Common myeloid progenitor, CD34-positive (primary cell): ENCODE measurements around the gene CACNG8.
A peak's percentile ranks its signal among the peaks of the same experiment; 100 is the strongest.

Experiments
- CTCF ChIA-PET: fragments of 350-600 bp; sonication (Branson Sonifier 250); formaldehyde crosslinking; loops from one replicate; lab custom pipeline; 2021; ENCODE audit warnings: antibody characterized with exemption; lab: Charles Lee
- POLR2A ChIA-PET: fragments of 350-600 bp; sonication (Branson Sonifier 250); formaldehyde crosslinking; loops from one replicate; lab custom pipeline; 2021; ENCODE audit warnings: antibody characterized with exemption; lab: Charles Lee
- DNase-seq, 3 donors: peaks; one replicate each; pipeline versions ENCODE4 v3.0.0 to v3.0.0-alpha.2; 2013
- H3K27ac ChIP-seq, 2 experiments: 1 replicate in 1 of 2; 2 replicates in 1 of 2; pipeline ENCODE4 v1.7.0; 2013; ENCODE audit warnings: inconsistent platforms in 2 of 2, low read length in 2 of 2, mild to moderate bottlenecking in 2 of 2, low read depth in 1 of 2, moderate library complexity in 1 of 2; ENCODE audit not compliant: severe bottlenecking in 2 of 2, insufficient read depth in 1 of 2, poor library complexity in 1 of 2
- H3K27me3 ChIP-seq, 5 experiments: replicated peaks in 2 of 5; 1 replicate in 3 of 5; 2 replicates in 2 of 5; pipeline versions ENCODE4 v1.6.1 to v1.7.0; 2013; ENCODE audit warnings: low read length in 4 of 5, mild to moderate bottlenecking in 2 of 5, moderate library complexity in 2 of 5, inconsistent platforms in 1 of 5; ENCODE audit not compliant: insufficient read depth in 5 of 5, control insufficient read depth in 4 of 5
- H3K36me3 ChIP-seq, 4 experiments: 1 replicate in 2 of 4; 2 replicates in 2 of 4; pipeline versions ENCODE4 v1.6.1 to v1.7.0; 2013; ENCODE audit warnings: low read length in 3 of 4, control low read depth in 1 of 4, mild to moderate bottlenecking in 1 of 4; ENCODE audit not compliant: control insufficient read depth in 4 of 4, insufficient read depth in 4 of 4
- H3K4me1 ChIP-seq, 4 experiments: 1 replicate in 3 of 4; 2 replicates in 1 of 4; pipeline versions ENCODE4 v1.6.1 to v1.7.1; 2013; ENCODE audit warnings: low read length in 3 of 4, mild to moderate bottlenecking in 3 of 4, control low read depth in 1 of 4, inconsistent platforms in 1 of 4, moderate library complexity in 1 of 4; ENCODE audit not compliant: control insufficient read depth in 4 of 4, insufficient read depth in 4 of 4; ENCODE audit errors: control extremely low read depth in 1 of 4
- H3K4me3 ChIP-seq, 7 experiments: 1 replicate in 4 of 7; 2 replicates in 3 of 7; pipeline versions ENCODE4 v1.5.1 to v1.7.0; 2013; ENCODE audit warnings: mild to moderate bottlenecking in 7 of 7, low read length in 6 of 7, moderate library complexity in 6 of 7, inconsistent platforms in 2 of 7, low read depth in 2 of 7, control low read depth in 1 of 7; ENCODE audit not compliant: insufficient read depth in 4 of 7, control insufficient read depth in 1 of 7; ENCODE audit errors: extremely low read depth in 1 of 7
- H3K9me3 ChIP-seq, 5 experiments: 1 replicate in 4 of 5; 2 replicates in 1 of 5; pipeline versions ENCODE4 v1.6.1 to v1.7.1; 2013; ENCODE audit warnings: low read length in 4 of 5, mild to moderate bottlenecking in 2 of 5, inconsistent platforms in 1 of 5, low read depth in 1 of 5, moderate library complexity in 1 of 5; ENCODE audit not compliant: control insufficient read depth in 4 of 5, insufficient read depth in 2 of 5; ENCODE audit errors: control extremely low read depth in 1 of 5
- WGBS: methylation state at CpG from one replicate; pipeline ENCODE4 v1.1.5; 2013; ENCODE audit not compliant: insufficient coverage; 5-methylcytosine and 5-hydroxymethylcytosine counted together

Gene CACNG8

GRCh38 chr19:54021363-54021762 lies 58.6 kb downstream of the CACNG8 start:
- POLR2A ChIA-PET: interaction anchor here (0.6 kb wide), 1 partner anchor 37 kb away, joined by 3 read pairs; no protein-coding TSS in a partner anchor
- Histone ChIP-seq H3K4me3 (no peak overlapping the region), H3K9me3 (no peaks in the 10 kb centered on the region), H3K27ac (no peak overlapping the region), H3K36me3 (no peaks in the 10 kb centered on the region), H3K27me3 (peaks cover 0 to 1% (median 0%) of the 10 kb centered on the region in 5 experiments), H3K4me1 (peaks cover 6 to 32% (median 22%) of the 10 kb centered on the region in 4 experiments)
- CTCF ChIA-PET: interaction anchor here (0.9 to 1.6 kb wide), 2 partner anchors 18 to 180 kb away, joined by 3 to 4 read pairs; no protein-coding TSS in a partner anchor
- no peak for DNase-seq
- WGBS: 93% methylated on average over 8 of the region's 8 CpGs

GRCh38 chr19:54021932-54022331 lies 59.2 kb downstream of the CACNG8 start:
- CTCF ChIA-PET: interaction anchor here (0.6 to 1.6 kb wide), 3 partner anchors 12 to 181 kb away, joined by 3 to 4 read pairs (median 3); no protein-coding TSS in a partner anchor
- POLR2A ChIA-PET: no interaction called here

DNA sequence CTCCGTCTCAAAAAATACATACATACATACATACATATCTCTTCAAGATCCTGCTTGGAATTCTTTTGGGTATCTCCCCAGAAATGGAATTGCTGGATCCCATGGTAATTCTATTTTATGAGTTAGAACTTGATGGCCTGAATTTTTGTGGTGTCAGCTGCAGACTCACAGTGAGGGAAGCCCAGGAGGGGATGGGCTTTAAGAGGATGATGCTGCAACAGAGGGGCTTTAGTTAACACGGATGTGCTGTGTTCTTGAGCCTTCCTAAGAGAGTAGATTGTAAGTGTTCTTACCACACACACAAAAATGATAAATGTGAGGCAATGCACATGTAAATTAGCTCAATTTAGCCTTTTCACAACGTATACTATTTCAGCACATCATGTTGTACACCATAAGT lies 60.5 kb downstream of the CACNG8 start:
- DNase-seq: no peak
- no peak overlapping the region for H3K27ac ChIP-seq
- H3K27me3 ChIP-seq: no peaks in the 10 kb centered on the region
- ChIA-PET CTCF (interaction anchor here (0.7 to 4.0 kb wide), 26 partner anchors 9 to 231 kb away, joined by 3 to 19 read pairs (median 4); partner anchors contain the start of genes CACNG7 and PRKCG), POLR2A (no interaction called here)
- H3K9me3 ChIP-seq: no peaks in the 10 kb centered on the region
- WGBS: no CpG with 5 or more reads among the region's 3 CpGs
- no peaks in the 10 kb centered on the region for H3K36me3 ChIP-seq
- no peak overlapping the region for H3K4me3 ChIP-seq
- H3K4me1 ChIP-seq: peaks cover 6 to 32% (median 22%) of the 10 kb centered on the region in 4 experiments

More at GRCh38 chr19:54021932-54022331, 59.2 kb downstream of the CACNG8 start:
- 96% methylated on average over 11 of the region's 13 CpGs for WGBS
- Histone ChIP-seq H3K36me3 (no peaks in the 10 kb centered on the region), H3K9me3 (no peaks in the 10 kb centered on the region), H3K4me3 (no peak overlapping the region), H3K27ac (no peak overlapping the region), H3K27me3 (no peaks in the 10 kb centered on the region), H3K4me1 (peaks cover 6 to 32% (median 22%) of the 10 kb centered on the region in 4 experiments)
- no peak for DNase-seq

- POLR2A ChIA-PET: interaction anchor here (0.6 kb wide), 1 partner anchor 141 kb away, joined by 3 read pairs; no protein-coding TSS in a partner anchor
- no peak for DNase-seq
- WGBS: 80% methylated on average over 9 of the region's 9 CpGs
- H3K36me3 ChIP-seq: no peaks in the 10 kb centered on the region
- no peak overlapping the region for H3K4me3 ChIP-seq
- no peak overlapping the region for H3K27ac ChIP-seq
- peaks cover 5 to 28% (median 17%) of the 10 kb centered on the region in 4 experiments for H3K4me1 ChIP-seq
- no peaks in the 10 kb centered on the region for H3K27me3 ChIP-seq
- CTCF ChIA-PET: interaction anchor here (0.8 to 4.0 kb wide), 10 partner anchors 8 to 215 kb away, joined by 3 to 19 read pairs (median 5); no protein-coding TSS in a partner anchor
- no peaks in the 10 kb centered on the region for H3K9me3 ChIP-seq
Measured at GRCh38 chr19:54024660-54025059, 61.9 kb downstream of the CACNG8 start.

DNA sequence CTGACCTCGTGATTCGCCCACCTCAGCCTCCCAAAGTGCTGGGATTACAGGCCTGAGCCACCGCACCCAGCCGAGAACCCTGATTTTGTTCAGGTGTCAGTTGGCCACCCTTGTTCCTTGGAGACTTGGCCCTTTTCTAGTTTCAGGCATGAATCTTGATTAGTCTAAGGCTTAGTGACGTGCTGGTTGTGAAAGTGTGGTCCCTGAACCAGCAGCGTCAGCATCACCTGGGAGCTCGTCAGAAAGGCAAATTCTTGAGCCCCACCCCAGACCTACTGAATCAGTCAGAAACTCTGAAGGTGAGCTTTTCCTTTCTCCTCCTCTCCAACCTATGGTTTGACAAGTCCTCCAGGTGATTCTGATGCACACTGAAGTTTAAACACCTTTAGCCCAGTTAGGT lies 63.9 kb downstream of the CACNG8 start:
- WGBS: 92% methylated on average over 6 of the region's 7 CpGs
- Histone ChIP-seq H3K27me3 (peaks cover 0 to 6% (median 0%) of the 10 kb centered on the region in 5 experiments), H3K9me3 (no peaks in the 10 kb centered on the region), H3K4me3 (no peak overlapping the region), H3K4me1 (peaks cover 2 to 16% (median 9%) of the 10 kb centered on the region in 4 experiments), H3K27ac (no peak overlapping the region), H3K36me3 (no peaks in the 10 kb centered on the region)
- CTCF ChIA-PET: interaction anchor here (0.6 to 1.6 kb wide), 4 partner anchors 142 to 234 kb away, joined by 3 to 7 read pairs (median 5); no protein-coding TSS in a partner anchor
- POLR2A ChIA-PET: no interaction called here
- no peak for DNase-seq

DNA sequence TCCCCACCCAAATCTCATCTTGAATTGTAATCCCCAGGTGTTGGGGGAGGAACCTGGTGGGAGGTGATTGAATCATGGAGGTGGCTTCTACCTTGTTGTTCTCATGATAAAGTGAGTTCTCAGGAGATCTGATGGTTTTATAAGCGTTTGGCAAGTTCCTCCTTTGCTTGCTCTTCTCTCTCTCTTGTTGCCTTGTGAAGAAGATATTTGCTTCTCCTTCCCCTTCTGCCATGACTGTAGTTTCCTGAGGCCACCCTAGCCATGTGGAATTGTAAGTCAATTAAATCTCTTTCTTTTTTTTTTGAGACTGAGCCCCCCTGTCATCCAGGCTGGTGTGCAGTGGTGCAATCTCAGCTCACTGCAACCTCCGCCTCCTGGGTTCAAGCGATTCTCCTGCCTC lies 66.6 kb downstream of the CACNG8 start:
- Histone ChIP-seq H3K27ac (no peak overlapping the region), H3K4me3 (no peak overlapping the region), H3K36me3 (no peaks in the 10 kb centered on the region), H3K27me3 (peaks cover 0 to 6% (median 0%) of the 10 kb centered on the region in 5 experiments), H3K4me1 (peaks cover 0 to 3% (median 0%) of the 10 kb centered on the region in 4 experiments), H3K9me3 (no peaks in the 10 kb centered on the region)
- DNase-seq: peak in 2 of 3 donors; percentile 33 to 44
- CTCF ChIA-PET: interaction anchor here (0.6 to 2.2 kb wide), 19 partner anchors 11 to 352 kb away, joined by 3 to 8 read pairs (median 4); no protein-coding TSS in a partner anchor
- 100% methylated on average over 2 of the region's 3 CpGs for WGBS
- POLR2A ChIA-PET: no interaction called here

DNA sequence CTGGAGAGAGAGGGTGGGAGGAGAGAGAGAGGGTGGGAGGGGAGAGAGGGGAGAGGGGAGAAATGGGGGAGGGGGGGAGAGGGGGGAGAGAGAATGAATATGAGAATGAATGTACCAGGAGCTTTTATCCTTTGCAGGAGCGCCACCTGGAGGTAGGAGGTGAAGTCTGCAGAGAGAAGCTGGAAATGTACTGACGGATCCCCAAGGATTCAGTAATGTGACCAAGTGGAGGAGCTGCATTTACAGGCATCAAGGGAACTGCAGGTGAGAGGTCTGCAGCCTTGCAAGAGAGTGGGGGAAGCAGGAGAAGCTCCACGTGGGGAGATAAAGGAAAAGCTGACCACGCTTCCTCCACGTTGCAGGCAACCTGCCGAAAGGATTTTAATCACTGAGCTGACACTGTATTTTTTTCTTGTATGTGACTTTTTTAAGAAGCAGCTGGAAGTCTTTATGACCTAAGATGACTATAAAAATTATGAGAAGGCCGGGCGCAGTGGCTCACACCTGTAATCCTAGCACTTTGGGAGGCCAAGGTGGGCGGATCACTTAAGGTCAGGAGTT lies 67.3 kb downstream of the CACNG8 start:
- CTCF ChIA-PET: interaction anchor here (0.6 to 2.2 kb wide), 20 partner anchors 11 to 274 kb away, joined by 3 to 8 read pairs (median 4); no protein-coding TSS in a partner anchor
- no peak overlapping the region for H3K27ac ChIP-seq

More for the DNA sequence above, 67.3 kb downstream of the CACNG8 start:
- POLR2A ChIA-PET: no interaction called here
- Histone ChIP-seq H3K9me3 (no peaks in the 10 kb centered on the region), H3K27me3 (peaks cover 0 to 6% (median 0%) of the 10 kb centered on the region in 5 experiments), H3K36me3 (no peaks in the 10 kb centered on the region), H3K4me1 (peaks cover 0 to 3% (median 0%) of the 10 kb centered on the region in 4 experiments), H3K4me3 (no peak overlapping the region)
- DNase-seq: peak; percentile 69 to 79 (median 70)
- 6% methylated on average over 6 of the region's 9 CpGs for WGBS
